ENCODE results near the gene PEX14.

- TF ChIP-seq CTCF (IDR thresholded peaks at IDR 0.05): no peak
- no peak for TF ChIP-seq POLR2A (IDR thresholded peaks at IDR 0.05)
- TF ChIP-seq POLR2AphosphoS5 (IDR thresholded peaks at IDR 0.05): no peak
These were observed 185.1 kb downstream of the PEX14 start for GRCh38 chr1:10659646-10660540.

Measured in breast epithelium (tissue), 3 donors.